Renal cortical epithelial cell (primary cell): ENCODE results near the gene SLCO2B1. TPM values are rescaled to one million over a fixed set of nuclear protein-coding genes. Genes with fewer than 3 reads are reported as not detected.

Experiments
- DNase-seq: peaks from one replicate; pipeline ENCODE4 v3.0.0-alpha.2; 2011; ENCODE audit warnings: low read depth
- total RNA-seq: library from RNA; depleted of rRNA; stranded (reverse); fragments of >200 nt; gene quantifications from 2 replicates; pipeline ENCODE4 v1.2.3, GENCODE V29; 2014

Gene SLCO2B1
- total RNA-seq, 1 donor from 2014 or later, result 4.2 TPM

- no peak for DNase-seq
Observed at GRCh38 chr11:75246671-75247350, 95.9 kb downstream of the SLCO2B1 start.

- DNase-seq, result no peak
Observed at GRCh38 chr11:75248924-75249256, 98.0 kb downstream of the SLCO2B1 start.

GRCh38 chr11:75249704-75250103 is 98.8 kb downstream of the SLCO2B1 start:
- no peak for DNase-seq

GRCh38 chr11:75254326-75254725 is 103.4 kb downstream of the SLCO2B1 start:
- DNase-seq, result no peak

Other genes starting within 250 kb of the SLCO2B1 start
- gene XRRA1, start 202.0 kb upstream of the SLCO2B1 start, total RNA-seq, result 7.3 and 37.0 TPM in 2 replicates
- gene SPCS2, start 201.8 kb upstream of the SLCO2B1 start, total RNA-seq, result 17.0 and 46.3 TPM in 2 replicates
- gene NEU3, start 162.2 kb upstream of the SLCO2B1 start, total RNA-seq, result 9.9 and 18.4 TPM in 2 replicates
- gene OR2AT4, start 54.2 kb upstream of the SLCO2B1 start, total RNA-seq, result under 0.01 TPM in 1 of 2 replicates, not detected in the other
- gene TPBGL, start 89.7 kb downstream of the SLCO2B1 start, total RNA-seq, result 0.55 TPM in 1 of 2 replicates, not detected in the other
- gene ARRB1, start 200.6 kb downstream of the SLCO2B1 start, total RNA-seq, result 3.6 and 6.7 TPM in 2 replicates
- gene RPS3, start 248.4 kb downstream of the SLCO2B1 start, total RNA-seq, result 1,041 and 1,094 TPM in 2 replicates